DMS153 treated with DMSO at 0.1 percent for 48 hours (cell line): ENCODE data around the gene RPAIN.

Source experiments
- DNase-seq: peaks from one replicate; lab custom pipeline; 2025; ENCODE audit not compliant: unreplicated experiment; lab: John Stamatoyannopoulos, UW

Gene RPAIN

DNA sequence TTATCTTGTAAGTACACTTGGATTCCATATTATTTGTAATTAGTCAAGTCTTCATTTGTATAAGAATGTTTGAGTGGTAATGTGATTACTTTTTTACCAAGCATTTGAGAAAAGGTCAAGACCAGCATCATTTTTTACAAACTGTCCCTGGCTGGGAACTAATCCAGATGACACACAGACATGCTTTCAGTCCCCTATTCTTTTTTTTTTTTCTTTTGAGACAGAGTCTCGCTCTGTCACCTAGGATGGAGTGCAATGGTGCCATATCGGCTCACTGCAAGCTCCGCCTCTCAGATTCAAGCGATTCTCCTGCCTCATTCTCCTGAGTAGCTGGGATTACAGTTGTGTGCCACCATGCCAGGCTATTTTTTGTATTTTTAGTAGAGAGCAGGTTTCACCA is 61.5 kb downstream of the RPAIN start:
- DNase-seq, result no peak
